CD4-positive, alpha-beta memory T cell (primary cell): Measurements from ENCODE around the gene GPRC5B. TPM values are rescaled to one million over a fixed set of nuclear protein-coding genes. Genes with fewer than 3 reads are reported as not detected.

Experiments used
- CTCF ChIA-PET: fragments of 350-600 bp; sonication (Branson Sonifier 250); formaldehyde crosslinking; loops from one replicate; lab custom pipeline; 2021; ENCODE audit warnings: inconsistent platforms; ENCODE audit not compliant: partially characterized antibody; lab: Charles Lee
- POLR2A ChIA-PET: fragments of 350-600 bp; sonication (Branson Sonifier 250); formaldehyde crosslinking; loops from one replicate; lab custom pipeline; 2021; ENCODE audit not compliant: partially characterized antibody; lab: Charles Lee
- DNase-seq, 5 donors: peaks; one replicate each; pipeline versions ENCODE4 v3.0.0 to v3.0.0-alpha.2; 2020 to 2022; ENCODE audit warnings: mixed read lengths in 1 of 5
- H3K27ac ChIP-seq: one replicate; pipeline ENCODE4 v1.7.0; 2013; ENCODE audit warnings: low read depth, low read length
- H3K27me3 ChIP-seq: 2 replicates; pipeline ENCODE4 v1.7.0; 2013; ENCODE audit warnings: mild to moderate bottlenecking, low read length, moderate library complexity; ENCODE audit not compliant: insufficient read depth
- H3K36me3 ChIP-seq: 2 replicates; pipeline ENCODE4 v1.7.0; 2013; ENCODE audit warnings: mild to moderate bottlenecking, low read length, moderate library complexity; ENCODE audit not compliant: insufficient read depth
- H3K4me1 ChIP-seq: 2 replicates; pipeline ENCODE4 v1.7.0; 2013; ENCODE audit warnings: mild to moderate bottlenecking, low read length, moderate library complexity; ENCODE audit not compliant: insufficient read depth
- H3K4me3 ChIP-seq, 2 donors: one replicate each; pipeline ENCODE4 v1.7.0; 2013; ENCODE audit warnings: low read length in 2 of 2, mild to moderate bottlenecking in 1 of 2
- H3K9me3 ChIP-seq, 2 donors: one replicate each; pipeline ENCODE4 v1.7.0; 2013; ENCODE audit warnings: low read length in 2 of 2, control low read depth in 1 of 2; ENCODE audit not compliant: control insufficient read depth in 1 of 2
- H3K27ac Mint-ChIP-seq, 7 donors: one replicate each; pipeline ENCODE4 v1.8.0; 2020 to 2021; ENCODE audit warnings: mixed read lengths in 7 of 7, mild to moderate bottlenecking in 6 of 7, inconsistent platforms in 3 of 7, moderate library complexity in 3 of 7
- H3K27me3 Mint-ChIP-seq, 2 donors: one replicate each; pipeline ENCODE4 v1.8.0; 2020 to 2021; ENCODE audit warnings: mixed read lengths in 2 of 2
- H3K36me3 Mint-ChIP-seq, 2 donors: one replicate each; pipeline ENCODE4 v1.8.0; 2020 to 2021; ENCODE audit warnings: mixed read lengths in 2 of 2, inconsistent platforms in 1 of 2, mild to moderate bottlenecking in 1 of 2
- H3K4me1 Mint-ChIP-seq, 4 donors: one replicate each; pipeline ENCODE4 v1.8.0; 2020 to 2021; ENCODE audit warnings: mixed read lengths in 4 of 4, mild to moderate bottlenecking in 1 of 4
- H3K4me3 Mint-ChIP-seq, 8 donors: one replicate each; pipeline ENCODE4 v1.8.0; 2020 to 2021; ENCODE audit warnings: mixed read lengths in 8 of 8, mild to moderate bottlenecking in 7 of 8, moderate library complexity in 6 of 8, inconsistent platforms in 3 of 8
- H3K9me3 Mint-ChIP-seq, 8 donors: one replicate each; pipeline ENCODE4 v1.8.0; 2020 to 2021; ENCODE audit warnings: mixed read lengths in 8 of 8, mild to moderate bottlenecking in 5 of 8, inconsistent platforms in 3 of 8, moderate library complexity in 1 of 8
- intact Hi-C: fragments of 100-400 bp; cut with micrococcal nuclease; formaldehyde crosslinking; loops from one replicate; pipeline ENCODE4 v1.15.1; 2023
- polyA plus RNA-seq, 2 donors: library from polyadenylated mRNA; unstranded; fragments of 300-500 nt; fragmentation: Illumina TruSeq; gene quantifications; one replicate each; pipeline ENCODE4 v1.2.3, GENCODE V29; 2021
- total RNA-seq, 2 experiments: library from RNA; stranded (reverse); gene quantifications; one replicate each; pipeline ENCODE4 v1.2.3, GENCODE V29; 2021

Gene GPRC5B
- total and polyA plus RNA-seq, 4 experiments from 2014 or later, result 1.7 to 2.4 TPM; not detected in 2

DNA sequence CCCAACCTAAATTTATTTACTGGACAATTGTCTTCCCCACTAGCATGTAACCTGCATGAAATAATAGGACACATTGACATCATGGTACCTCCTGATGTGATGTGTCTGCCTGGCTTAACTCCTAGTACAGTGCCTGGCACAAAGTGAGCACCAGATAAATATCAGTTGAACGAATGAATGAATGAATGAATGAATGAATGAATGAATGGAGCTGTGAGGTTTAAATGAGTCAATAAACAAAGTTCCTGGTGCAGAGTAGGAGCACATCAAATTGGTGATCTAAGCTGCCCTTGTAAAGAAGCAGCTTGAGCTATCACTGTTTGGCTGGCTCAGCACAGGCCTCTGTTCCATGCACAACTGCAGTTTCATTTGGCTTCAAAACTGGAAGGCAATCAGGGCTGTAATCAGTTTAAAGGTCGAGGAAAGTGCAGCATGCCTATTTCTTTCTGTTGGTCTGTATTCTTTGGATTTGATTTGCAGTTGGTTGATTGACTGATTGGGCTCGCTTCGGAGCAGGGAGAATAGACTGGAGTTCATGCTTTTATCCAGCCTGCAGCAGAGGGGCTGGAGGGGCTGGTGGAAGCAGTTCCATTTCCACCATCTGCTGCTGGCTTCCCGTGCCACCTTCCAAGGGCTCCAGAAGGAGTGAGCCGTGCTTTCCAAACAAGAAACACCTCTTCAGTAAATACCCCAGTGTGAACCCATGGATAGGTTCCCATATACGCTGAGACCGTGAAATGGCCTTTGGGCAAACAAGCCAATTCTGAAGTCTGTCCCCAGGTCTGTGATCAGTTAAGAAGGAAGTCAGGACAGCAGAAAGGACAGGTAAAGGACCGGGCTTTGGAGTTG is 54.6 kb downstream of the GPRC5B start:
- POLR2A ChIA-PET, result no interaction called here
- Mint-ChIP-seq H3K27me3 (no peaks in the 10 kb centered on the region), H3K4me1 (no peaks in the 10 kb centered on the region), H3K27ac (no peak overlapping the region), H3K4me3 (no peak overlapping the region), H3K9me3 (no peaks in the 10 kb centered on the region), H3K36me3 (no peaks in the 10 kb centered on the region)
- H3K4me1 ChIP-seq, result no peaks in the 10 kb centered on the region
- intact Hi-C loops, result no loop called here
- no peaks in the 10 kb centered on the region for H3K36me3 ChIP-seq
- DNase-seq, result no peak
- no peak overlapping the region for H3K27ac ChIP-seq
- H3K9me3 ChIP-seq, result no peaks in the 10 kb centered on the region
- no peaks in the 10 kb centered on the region for H3K27me3 ChIP-seq
- H3K4me3 ChIP-seq, result no peak overlapping the region
- CTCF ChIA-PET, result no interaction called here

GRCh38 chr16:19824216-19824615 is 60.4 kb downstream of the GPRC5B start:
- DNase-seq, result no peak
- H3K4me3 Mint-ChIP-seq, result no peak overlapping the region
- no peaks in the 10 kb centered on the region for H3K27me3 Mint-ChIP-seq
- H3K9me3 Mint-ChIP-seq, result no peaks in the 10 kb centered on the region
- Histone ChIP-seq H3K36me3 (no peaks in the 10 kb centered on the region), H3K27me3 (no peaks in the 10 kb centered on the region), H3K9me3 (no peaks in the 10 kb centered on the region), H3K4me1 (no peaks in the 10 kb centered on the region), H3K4me3 (no peak overlapping the region), H3K27ac (no peak overlapping the region)
- intact Hi-C loops, result no loop called here
- H3K27ac Mint-ChIP-seq, result no peak overlapping the region
- H3K36me3 Mint-ChIP-seq, result no peaks in the 10 kb centered on the region
- no peaks in the 10 kb centered on the region for H3K4me1 Mint-ChIP-seq
- CTCF ChIA-PET, result no interaction called here
- POLR2A ChIA-PET, result no interaction called here

DNA sequence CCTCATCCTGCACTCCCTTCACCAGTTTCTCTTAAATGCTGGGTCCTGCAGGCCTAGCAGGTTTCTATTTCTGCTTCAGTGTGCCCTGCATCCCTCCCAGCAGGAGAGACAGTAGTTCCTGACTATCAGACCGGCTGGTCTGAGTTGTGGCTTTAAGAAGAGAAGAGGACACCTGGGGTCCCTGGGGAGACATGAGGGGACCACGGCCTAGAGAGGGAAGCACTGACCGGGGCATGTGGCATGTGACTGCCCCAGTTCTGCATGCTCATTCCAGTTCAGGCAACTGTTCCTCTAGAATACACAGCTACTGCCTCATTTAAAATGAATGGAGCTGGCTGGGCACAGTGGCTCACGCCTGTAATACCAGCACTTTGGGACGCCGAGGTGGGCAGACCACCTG is 61.3 kb downstream of the GPRC5B start:
- Histone ChIP-seq H3K27ac (no peak overlapping the region), H3K36me3 (no peaks in the 10 kb centered on the region), H3K27me3 (no peaks in the 10 kb centered on the region), H3K9me3 (no peaks in the 10 kb centered on the region), H3K4me1 (no peaks in the 10 kb centered on the region), H3K4me3 (no peak overlapping the region)
- Mint-ChIP-seq H3K27me3 (no peaks in the 10 kb centered on the region), H3K36me3 (no peaks in the 10 kb centered on the region), H3K4me3 (no peak overlapping the region), H3K4me1 (no peaks in the 10 kb centered on the region), H3K27ac (no peak overlapping the region), H3K9me3 (no peaks in the 10 kb centered on the region)
- ChIA-PET POLR2A (no interaction called here), CTCF (no interaction called here)
- DNase-seq, result no peak
- intact Hi-C loops, result no loop called here

- Histone ChIP-seq H3K4me3 (no peak overlapping the region), H3K9me3 (no peaks in the 10 kb centered on the region), H3K27me3 (no peaks in the 10 kb centered on the region), H3K27ac (no peak overlapping the region), H3K4me1 (no peaks in the 10 kb centered on the region), H3K36me3 (no peaks in the 10 kb centered on the region)
- no peaks in the 10 kb centered on the region for H3K36me3 Mint-ChIP-seq
- no peak overlapping the region for H3K27ac Mint-ChIP-seq
- H3K4me3 Mint-ChIP-seq, result no peak overlapping the region
- CTCF ChIA-PET, result no interaction called here
- POLR2A ChIA-PET, result no interaction called here
- H3K9me3 Mint-ChIP-seq, result no peaks in the 10 kb centered on the region
- no peak for DNase-seq
- H3K27me3 Mint-ChIP-seq, result no peaks in the 10 kb centered on the region
- intact Hi-C loops, result no loop called here
- no peaks in the 10 kb centered on the region for H3K4me1 Mint-ChIP-seq
Measured at GRCh38 chr16:19822533-19822932, 62.1 kb downstream of the GPRC5B start.

GRCh38 chr16:19817875-19818274 is 66.8 kb downstream of the GPRC5B start:
- Histone ChIP-seq H3K9me3 (no peaks in the 10 kb centered on the region), H3K36me3 (no peaks in the 10 kb centered on the region), H3K4me3 (no peak overlapping the region), H3K27me3 (no peaks in the 10 kb centered on the region), H3K27ac (no peak overlapping the region), H3K4me1 (no peaks in the 10 kb centered on the region)
- Mint-ChIP-seq H3K27ac (no peak overlapping the region), H3K27me3 (peaks cover 0 to 1% of the 10 kb centered on the region in 2 donors), H3K9me3 (peaks cover 0 to 8% (median 4%) of the 10 kb centered on the region in 8 donors), H3K4me3 (no peak overlapping the region), H3K36me3 (no peaks in the 10 kb centered on the region), H3K4me1 (no peaks in the 10 kb centered on the region)
- POLR2A ChIA-PET, result no interaction called here
- CTCF ChIA-PET, result no interaction called here
- intact Hi-C loops, result no loop called here
- DNase-seq, result no peak

DNA sequence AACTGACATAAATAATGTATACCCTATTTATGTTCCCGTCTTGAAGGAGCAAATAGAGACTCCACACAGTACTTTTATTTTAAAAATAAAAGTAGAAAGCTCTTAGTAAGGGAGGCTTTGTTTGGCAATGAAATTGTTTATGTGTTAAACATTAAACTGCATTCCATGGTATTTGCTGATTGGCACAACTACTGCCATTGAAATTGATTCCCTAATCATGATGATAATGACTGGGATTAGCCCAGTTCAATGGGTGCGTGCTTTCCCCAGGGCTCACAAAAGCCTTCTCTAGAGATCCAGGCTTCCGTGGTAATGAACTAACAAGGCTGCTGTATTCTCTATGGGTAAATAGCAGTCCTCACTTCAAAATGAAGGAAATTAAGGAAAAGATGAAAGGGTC is 67.5 kb downstream of the GPRC5B start:
- ChIA-PET CTCF (no interaction called here), POLR2A (no interaction called here)
- Mint-ChIP-seq H3K27me3 (peaks cover 0 to 1% of the 10 kb centered on the region in 2 donors), H3K9me3 (peaks cover 0 to 14% (median 7%) of the 10 kb centered on the region in 8 donors), H3K4me3 (no peak overlapping the region), H3K27ac (no peak overlapping the region), H3K36me3 (no peaks in the 10 kb centered on the region), H3K4me1 (no peaks in the 10 kb centered on the region)
- Histone ChIP-seq H3K9me3 (no peaks in the 10 kb centered on the region), H3K27me3 (no peaks in the 10 kb centered on the region), H3K27ac (no peak overlapping the region), H3K4me3 (no peak overlapping the region), H3K4me1 (no peaks in the 10 kb centered on the region), H3K36me3 (no peaks in the 10 kb centered on the region)
- intact Hi-C loops, result no loop called here
- DNase-seq, result no peak

DNA sequence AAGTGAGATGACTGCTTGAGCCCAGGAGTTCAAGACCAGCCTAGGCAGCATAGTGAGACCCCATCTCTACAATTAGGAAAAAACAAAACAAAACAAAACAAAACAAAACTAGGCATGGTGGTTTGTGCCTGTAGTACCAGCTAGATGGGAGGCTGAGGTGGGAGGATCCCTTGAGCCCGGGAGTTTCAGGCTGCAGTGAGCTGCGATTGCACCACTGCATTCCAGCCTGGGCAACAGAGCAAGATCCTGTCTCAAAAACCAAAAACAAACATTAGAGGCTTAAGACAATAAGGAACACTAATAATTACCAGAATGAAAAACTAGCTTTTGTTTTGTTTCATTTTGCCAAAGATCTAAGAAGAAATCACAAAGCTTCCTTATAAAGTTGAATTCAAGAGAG is 69.2 kb downstream of the GPRC5B start:
- intact Hi-C loops, result no loop called here
- H3K27ac Mint-ChIP-seq, result no peak overlapping the region

More for the DNA sequence above, 69.2 kb downstream of the GPRC5B start:
- no peak overlapping the region for H3K4me3 ChIP-seq
- H3K9me3 ChIP-seq, result no peaks in the 10 kb centered on the region
- no peaks in the 10 kb centered on the region for H3K4me1 ChIP-seq
- peaks cover 0 to 1% of the 10 kb centered on the region in 2 donors for H3K27me3 Mint-ChIP-seq
- H3K9me3 Mint-ChIP-seq, result peaks cover 0 to 14% (median 7%) of the 10 kb centered on the region in 8 donors
- POLR2A ChIA-PET, result no interaction called here
- H3K27me3 ChIP-seq, result no peaks in the 10 kb centered on the region
- no peaks in the 10 kb centered on the region for H3K36me3 Mint-ChIP-seq
- no peak for DNase-seq
- CTCF ChIA-PET, result no interaction called here
- no peaks in the 10 kb centered on the region for H3K4me1 Mint-ChIP-seq
- no peak overlapping the region for H3K4me3 Mint-ChIP-seq
- H3K27ac ChIP-seq, result no peak overlapping the region
- H3K36me3 ChIP-seq, result no peaks in the 10 kb centered on the region
